Kidney (tissue), 14 donors: ENCODE measurements around the gene RECQL5. TPM values are rescaled to one million over a fixed set of nuclear protein-coding genes. Genes with fewer than 3 reads are reported as not detected.
A peak's percentile ranks its signal among the peaks of the same experiment; 100 is the strongest.
"Not testable (repeated sequence)": the region's sequence is repeated elsewhere in the genome, so short reads cannot be mapped to it uniquely, and the experiment has no call there.

Experiments
- DNase-seq, 5 donors: peaks; one replicate each; pipeline ENCODE4 v3.0.0-alpha.2; 2013 to 2020
- FAIRE-seq: peaks from 2 replicates; lab custom pipeline; 2012; peaks lifted over from hg19 to GRCh38; lab: Jason Lieb, UNC
- H3K27ac ChIP-seq, 2 donors: one replicate each; pipeline ENCODE4 v1.7.0; 2013; ENCODE audit warnings: low read depth in 2 of 2, low read length in 2 of 2, inconsistent platforms in 1 of 2
- H3K27me3 ChIP-seq: one replicate; pipeline ENCODE4 v1.7.1; 2013; ENCODE audit warnings: low read length, inconsistent platforms; ENCODE audit not compliant: control insufficient read depth, insufficient read depth
- H3K36me3 ChIP-seq, 3 donors: one replicate each; pipeline versions ENCODE4 v1.7.0 to v1.7.1; 2013; ENCODE audit warnings: low read length in 3 of 3, control low read depth in 1 of 3, inconsistent platforms in 1 of 3; ENCODE audit not compliant: insufficient read depth in 3 of 3, control insufficient read depth in 2 of 3
- H3K4me1 ChIP-seq, 3 donors: one replicate each; pipeline versions ENCODE4 v1.7.0 to v1.7.1; 2013; ENCODE audit warnings: low read length in 3 of 3, inconsistent platforms in 1 of 3, low read depth in 1 of 3; ENCODE audit not compliant: control insufficient read depth in 2 of 3, insufficient read depth in 2 of 3
- H3K4me3 ChIP-seq, 3 donors: one replicate each; pipeline versions ENCODE4 v1.7.0 to v1.8.1; 2013; ENCODE audit warnings: low read length in 3 of 3, control low read depth in 1 of 3, inconsistent platforms in 1 of 3
- H3K9ac ChIP-seq, 3 donors: one replicate each; pipeline versions ENCODE4 v1.7.0 to v1.7.1; 2013; ENCODE audit warnings: low read length in 3 of 3, control low read depth in 1 of 3, inconsistent platforms in 1 of 3
- H3K9me3 ChIP-seq, 3 donors: one replicate each; pipeline versions ENCODE4 v1.7.0 to v1.7.1; 2013; ENCODE audit warnings: low read length in 3 of 3, control low read depth in 1 of 3, inconsistent platforms in 1 of 3; ENCODE audit not compliant: control insufficient read depth in 2 of 3, insufficient read depth in 1 of 3
- CTCF ChIP-seq: IDR thresholded peaks from 3 replicates; pipeline ENCODE4 v1.5.1; 2012; ENCODE audit warnings: mild to moderate bottlenecking, moderate library complexity, borderline replicate concordance; ENCODE audit not compliant: insufficient read depth; ENCODE audit errors: extremely low read depth
- intact Hi-C: fragments of 100-400 bp; cut with DNase I; formaldehyde crosslinking; loops from one replicate; pipeline ENCODE4 v1.11.1; 2022
- polyA plus RNA-seq: library from polyadenylated mRNA; stranded (reverse); fragments of 350-450 nt; fragmentation: Illumina TruSeq; extraction: RNeasy Lipid Tissue Mini Kit (QIAGEN cat#74804); gene quantifications from one replicate; pipeline ENCODE4 v1.2.3, GENCODE V29; 2014; ENCODE audit warnings: low read depth, low replicate concordance; ENCODE audit not compliant: insufficient read depth
- total RNA-seq: library from RNA; stranded (reverse); fragmentation: NEBNext Ultra II Directional; extraction: Animal tissue kit (Norgen Biotek cat#: 25700); gene quantifications from one replicate; pipeline ENCODE4 v1.2.1, GENCODE V29; 2021
- donor health status: control.
- donor health status: control.
- donor health status: control.
- donor health status: control.
- donor health status: control.
- donor health status: DM: yes; HTN: yes; CAD: no.
- donor health status: Normal renal cell carcinoma (clear cell type).

RECQL5 gene
- total and polyA plus RNA-seq, 2 donors from 2014 or later = 40.0 to 51.6 TPM

GRCh38 chr17:75587675-75588595 is 79.0 kb downstream of the RECQL5 start, which contains the start of gene MYO15B:
MYO15B (plus strand) TSS chr17:75587800; CDS start chr17:75588058, 258 bp downstream.
- intact Hi-C loops = no loop called here

GRCh38 chr17:75584849-75585175 is 82.1 kb downstream of the RECQL5 start:
- FAIRE-seq = no peak

More at GRCh38 chr17:75587675-75588595, 79.0 kb downstream of the RECQL5 start, which contains the start of gene MYO15B:
- peaks cover 0 to 9% (median 3%) of the 10 kb centered on the region in 3 donors for H3K4me1 ChIP-seq
- DNase-seq (peak; percentile 85 to 92 (median 87)), FAIRE-seq (no peak)
- peak; percentile 33 for TF ChIP-seq CTCF
- no peaks in the 10 kb centered on the region for H3K27me3 ChIP-seq
- H3K9ac ChIP-seq = peak within 1 kb of the TSS in 2 of 3 donors; percentile 37 to 71
- H3K36me3 ChIP-seq = peaks cover 0 to 8% (median 0%) of the 10 kb centered on the region in 3 donors
- H3K27ac ChIP-seq = peak within 1 kb of the TSS; percentile 82 to 94
- H3K9me3 ChIP-seq = no peaks in the 10 kb centered on the region
- peak within 1 kb of the TSS; percentile 6 to 60 (median 44) for H3K4me3 ChIP-seq

GRCh38 chr17:75583197-75583596 is 83.8 kb downstream of the RECQL5 start:
- H3K27ac ChIP-seq, H3K9me3 ChIP-seq, H3K36me3 ChIP-seq, H3K9ac ChIP-seq, H3K4me3 ChIP-seq, H3K27me3 ChIP-seq, DNase-seq, FAIRE-seq, intact Hi-C loops: not testable (repeated sequence)
- H3K4me1 ChIP-seq = peaks cover 0 to 11% (median 8%) of the 10 kb centered on the region in 3 donors

More at GRCh38 chr17:75584849-75585175, 82.1 kb downstream of the RECQL5 start:
- Histone ChIP-seq H3K27ac (no peak overlapping the region), H3K4me3 (no peak overlapping the region), H3K4me1 (peaks cover 0 to 6% (median 3%) of the 10 kb centered on the region in 3 donors), H3K27me3 (no peaks in the 10 kb centered on the region), H3K9ac (no peak overlapping the region), H3K36me3 (no peaks in the 10 kb centered on the region), H3K9me3 (no peaks in the 10 kb centered on the region)
- TF ChIP-seq CTCF = no peak
- DNase-seq = no peak
- intact Hi-C loops = no loop called here

- H3K4me1 ChIP-seq, intact Hi-C loops, H3K9me3 ChIP-seq, DNase-seq, H3K36me3 ChIP-seq, H3K27me3 ChIP-seq, H3K4me3 ChIP-seq, H3K9ac ChIP-seq, FAIRE-seq, H3K27ac ChIP-seq: not testable (repeated sequence)
Observed at GRCh38 chr17:75581121-75581725, 85.7 kb downstream of the RECQL5 start.

Other genes with a start within 250 kb of the RECQL5 start
- 82.6 TPM for gene TMEM94, start 210.5 kb downstream of the RECQL5 start, total RNA-seq
- 49.6 TPM for gene TMEM94, start 210.5 kb downstream of the RECQL5 start, polyA plus RNA-seq
- gene CASKIN2, start 151.6 kb downstream of the RECQL5 start, total RNA-seq = 98.6 TPM
- gene CASKIN2, start 151.6 kb downstream of the RECQL5 start, polyA plus RNA-seq = 25.0 TPM
- 25.8 TPM for gene TSEN54, start 150.6 kb downstream of the RECQL5 start, total RNA-seq
- 33.8 TPM for gene TSEN54, start 150.6 kb downstream of the RECQL5 start, polyA plus RNA-seq
- 262 TPM for gene LLGL2, start 141.5 kb downstream of the RECQL5 start, total RNA-seq
- 181 TPM for gene LLGL2, start 141.5 kb downstream of the RECQL5 start, polyA plus RNA-seq
- gene MYO15B, start 79.4 kb downstream of the RECQL5 start, total RNA-seq = 286 TPM
- gene MYO15B, start 79.4 kb downstream of the RECQL5 start, polyA plus RNA-seq = 139 TPM
- gene SMIM5, start 33.7 kb downstream of the RECQL5 start, total RNA-seq = 8.0 TPM
- 63.0 TPM for gene SMIM5, start 33.7 kb downstream of the RECQL5 start, polyA plus RNA-seq
- 95.1 TPM for gene SAP30BP, start 184 bp upstream of the RECQL5 start, total RNA-seq
- 62.9 TPM for gene SAP30BP, start 184 bp upstream of the RECQL5 start, polyA plus RNA-seq
- 149 TPM for gene ITGB4, start 54.3 kb upstream of the RECQL5 start, total RNA-seq
- gene ITGB4, start 54.3 kb upstream of the RECQL5 start, polyA plus RNA-seq = 15.7 TPM
- gene GALK1, start 98.0 kb upstream of the RECQL5 start, total RNA-seq = 34.5 TPM
- 105 TPM for gene GALK1, start 98.0 kb upstream of the RECQL5 start, polyA plus RNA-seq
- gene UNK, start 117.7 kb upstream of the RECQL5 start, total RNA-seq = 35.5 TPM
- 12.0 TPM for gene UNK, start 117.7 kb upstream of the RECQL5 start, polyA plus RNA-seq
- gene UNC13D, start 177.2 kb upstream of the RECQL5 start, total RNA-seq = 26.1 TPM
- 3.8 TPM for gene UNC13D, start 177.2 kb upstream of the RECQL5 start, polyA plus RNA-seq
- gene WBP2, start 188.2 kb upstream of the RECQL5 start, total RNA-seq = 135 TPM
- gene WBP2, start 188.2 kb upstream of the RECQL5 start, polyA plus RNA-seq = 151 TPM
- 118 TPM for gene TRIM47, start 211.4 kb upstream of the RECQL5 start, total RNA-seq
- 95.0 TPM for gene TRIM47, start 211.4 kb upstream of the RECQL5 start, polyA plus RNA-seq
- 23.6 TPM for gene TRIM65, start 229.8 kb upstream of the RECQL5 start, total RNA-seq
- gene TRIM65, start 229.8 kb upstream of the RECQL5 start, polyA plus RNA-seq = 11.5 TPM
- 89.8 TPM for gene MRPL38, start 237.7 kb upstream of the RECQL5 start, total RNA-seq
- gene MRPL38, start 237.7 kb upstream of the RECQL5 start, polyA plus RNA-seq = 114 TPM